SKM-1 treated with dmso at 0.1 percent for 144 hours (cell line): Measurements from ENCODE around the gene DLL3.
A peak's percentile ranks its signal among the peaks of the same experiment; 100 is the strongest.

ENCODE experiments used
- DNase-seq: peaks from one replicate; lab custom pipeline; 2025; ENCODE audit not compliant: unreplicated experiment; lab: John Stamatoyannopoulos, UW

Gene DLL3

GRCh38 chr19:39515551-39516191 is 16.9 kb downstream of the DLL3 start:
- DNase-seq = no peak

GRCh38 chr19:39516270-39516669 is 17.5 kb downstream of the DLL3 start:
- DNase-seq = no peak

GRCh38 chr19:39517432-39517831 is 18.7 kb downstream of the DLL3 start:
- DNase-seq = no peak

- no peak for DNase-seq
Measured at GRCh38 chr19:39518458-39518857, 19.7 kb downstream of the DLL3 start.

- no peak for DNase-seq
Measured at GRCh38 chr19:39518975-39519374, 20.2 kb downstream of the DLL3 start.

GRCh38 chr19:39520541-39521484 is 22.1 kb downstream of the DLL3 start:
- no peak for DNase-seq

GRCh38 chr19:39524495-39524894 is 25.7 kb downstream of the DLL3 start:
- DNase-seq = no peak

- DNase-seq = no peak
Measured at GRCh38 chr19:39525205-39525604, 26.5 kb downstream of the DLL3 start.

GRCh38 chr19:39531834-39532232 is 33.1 kb downstream of the DLL3 start:
- DNase-seq = no peak

- peak; percentile 89 for DNase-seq
Measured at GRCh38 chr19:39532233-39533002, 33.7 kb downstream of the DLL3 start, which contains the start of gene EID2B. EID2B (minus strand) TSS chr19:39532852; CDS start chr19:39532802, 50 bp downstream.

- DNase-seq = no peak
Measured at GRCh38 chr19:39533003-39533512, 34.3 kb downstream of the DLL3 start.

GRCh38 chr19:39533791-39534190 is 35.0 kb downstream of the DLL3 start:
- no peak for DNase-seq

GRCh38 chr19:39539165-39539517 is 40.4 kb downstream of the DLL3 start:
- DNase-seq = no peak

- DNase-seq = peak; percentile 95
Measured at GRCh38 chr19:39539518-39540332, 41.0 kb downstream of the DLL3 start, which contains the start of gene EID2. EID2 (minus strand) TSS chr19:39540161; CDS start chr19:39540079, 82 bp downstream.

GRCh38 chr19:39540333-39540673 is 41.6 kb downstream of the DLL3 start:
- DNase-seq = no peak

GRCh38 chr19:39542206-39542605 is 43.5 kb downstream of the DLL3 start:
- no peak for DNase-seq

GRCh38 chr19:39543477-39543857 is 44.7 kb downstream of the DLL3 start:
- DNase-seq = no peak

GRCh38 chr19:39544226-39544903 is 45.6 kb downstream of the DLL3 start:
- no peak for DNase-seq

- DNase-seq = no peak
Measured at GRCh38 chr19:39544911-39545310, 46.2 kb downstream of the DLL3 start.

GRCh38 chr19:39546599-39546998 is 47.9 kb downstream of the DLL3 start:
- DNase-seq = no peak
